Measurements from ENCODE around the gene MEI4. TPM values are rescaled to one million over a fixed set of nuclear protein-coding genes. Genes with fewer than 3 reads are reported as not detected.

Gene MEI4
- polyA plus RNA-seq, 1 donor from 2014 or later = not detected

GRCh38 chr6:77910826-77911225, 258.0 kb downstream of the MEI4 start:
- Histone ChIP-seq H3K9me2 (ENCODE audit: insufficient read depth, low read length) (no peaks in the 10 kb centered on the region), H3K4me3 (ENCODE audit: low read length) (no peak overlapping the region), H3K9me3 (ENCODE audit: low read length) (no peaks in the 10 kb centered on the region), H3K27me3 (ENCODE audit: insufficient read depth, low read depth, low read length) (no peaks in the 10 kb centered on the region), H3K79me2 (replicated peaks; ENCODE audit: insufficient read depth, low read length) (no peaks in the 10 kb centered on the region), H3K27ac (ENCODE audit: low read length) (no peak overlapping the region), H3F3A (ENCODE audit: insufficient read depth, low read length, poor library complexity, severe bottlenecking) (no peaks in the 10 kb centered on the region), H3K4me2 (ENCODE audit: low read length) (no peak overlapping the region), H3K9ac (ENCODE audit: low read length) (no peak overlapping the region), H3K36me3 (ENCODE audit: insufficient read depth, low read length) (no peaks in the 10 kb centered on the region), H2AFZ (ENCODE audit: low read depth, low read length) (no peak overlapping the region), H4K20me1 (ENCODE audit: insufficient read depth) (no peaks in the 10 kb centered on the region)
- TF ChIP-seq MXI1 (conservative IDR thresholded peaks at IDR 0.05; ENCODE audit: poor library complexity, severe bottlenecking) (no peak), POLR2AphosphoS5 (IDR thresholded peaks at IDR 0.05) (no peak), REST (IDR thresholded peaks at IDR 0.05; ENCODE audit: borderline replicate concordance) (no peak), RAD21 (conservative IDR thresholded peaks at IDR 0.05) (no peak), TAF1 (IDR thresholded peaks at IDR 0.05; ENCODE audit: low read depth) (no peak), SMC3 (conservative IDR thresholded peaks at IDR 0.05; ENCODE audit: poor library complexity) (no peak), EZH2 (IDR thresholded peaks at IDR 0.05; ENCODE audit: borderline replicate concordance, insufficient read depth, low read length, poor library complexity, severe bottlenecking) (no peak), CTCF (IDR thresholded peaks at IDR 0.05; ENCODE audit: poor library complexity, severe bottlenecking) (no peak), EP300 (conservative IDR thresholded peaks at IDR 0.05; ENCODE audit: poor library complexity, severe bottlenecking) (no peak)

- Histone ChIP-seq H3K27me3 (ENCODE audit: insufficient read depth, low read depth, low read length) (no peaks in the 10 kb centered on the region), H3K9me3 (ENCODE audit: low read length) (no peaks in the 10 kb centered on the region), H3K9me2 (ENCODE audit: insufficient read depth, low read length) (no peaks in the 10 kb centered on the region), H2AFZ (ENCODE audit: low read depth, low read length) (no peak overlapping the region), H3K27ac (ENCODE audit: low read length) (no peak overlapping the region), H4K20me1 (ENCODE audit: insufficient read depth) (no peaks in the 10 kb centered on the region), H3F3A (ENCODE audit: insufficient read depth, low read length, poor library complexity, severe bottlenecking) (no peaks in the 10 kb centered on the region), H3K4me2 (ENCODE audit: low read length) (no peak overlapping the region), H3K9ac (ENCODE audit: low read length) (no peak overlapping the region), H3K79me2 (replicated peaks; ENCODE audit: insufficient read depth, low read length) (no peaks in the 10 kb centered on the region), H3K36me3 (ENCODE audit: insufficient read depth, low read length) (no peaks in the 10 kb centered on the region), H3K4me3 (ENCODE audit: low read length) (no peak overlapping the region)
- TF ChIP-seq CTCF (IDR thresholded peaks at IDR 0.05; ENCODE audit: poor library complexity, severe bottlenecking) = peak; percentile 50
- peak; percentile 62 for TF ChIP-seq RAD21 (conservative IDR thresholded peaks at IDR 0.05)
- TF ChIP-seq EP300 (conservative IDR thresholded peaks at IDR 0.05; ENCODE audit: poor library complexity, severe bottlenecking) = no peak
- no peak for TF ChIP-seq TAF1 (IDR thresholded peaks at IDR 0.05; ENCODE audit: low read depth)
- no peak for TF ChIP-seq MXI1 (conservative IDR thresholded peaks at IDR 0.05; ENCODE audit: poor library complexity, severe bottlenecking)
- TF ChIP-seq REST (IDR thresholded peaks at IDR 0.05; ENCODE audit: borderline replicate concordance) = no peak
- peak; percentile 60 for TF ChIP-seq SMC3 (conservative IDR thresholded peaks at IDR 0.05; ENCODE audit: poor library complexity)
Observed at GRCh38 chr6:77926198-77926751, 273.4 kb downstream of the MEI4 start.
